HCT116 (cell line): Measurements from ENCODE around the gene SV2A. TPM values are rescaled to one million over a fixed set of nuclear protein-coding genes. Genes with fewer than 3 reads are reported as not detected.
A peak's percentile ranks its signal among the peaks of the same experiment; 100 is the strongest.

Experiments
- ATAC-seq: fragments of 200-7000 bp; cut with Tn5 transposase; 2 replicates; pipeline ENCODE4 v1.9.1; 2020; ENCODE audit warnings: mild to moderate bottlenecking, moderate library complexity
- BruUV-seq: library from RNA; stranded (reverse); fragments of 400-500 nt; replicated peaks from 2 replicates; lab custom pipeline; 2021; lab: Mats Ljungman, UMichigan
- CTCF ChIA-PET: fragments of 300-600 bp; sonication (Branson Sonifier 250); formaldehyde crosslinking; loops from one replicate; lab custom pipeline; 2021; ENCODE audit warnings: antibody characterized with exemption; lab: Charles Lee
- POLR2A ChIA-PET: fragments of 300-600, 350-600 bp; sonication (Branson Sonifier 250); formaldehyde crosslinking; loops from one replicate; lab custom pipeline; 2021; ENCODE audit warnings: antibody characterized with exemption; lab: Charles Lee
- RAD21 ChIA-PET, 2 experiments: fragments of 300-600 bp; sonication (Branson Sonifier 250); formaldehyde crosslinking; loops; one replicate each; lab custom pipeline; 2023; ENCODE audit warnings: low total read pairs in 2 of 2; ENCODE audit not compliant: uncharacterized antibody in 2 of 2, unreplicated experiment in 2 of 2, low non-redundant PET in 1 of 2; lab: Charles Lee
- DNase-seq: peaks from one replicate; pipeline ENCODE4 v3.0.0-alpha.2; 2010; ENCODE audit warnings: low read depth, low spot score
- H2AFZ ChIP-seq: fragments of 200-600 bp; shearing (Covaris generic), sonication (generic); 2 replicates; pipeline ENCODE4 v1.6.1; 2017; ENCODE audit warnings: low read depth, mixed run types, mixed read lengths, antibody characterized with exemption, low read length; ENCODE audit not compliant: poor library complexity, severe bottlenecking
- H3K27ac ChIP-seq: 2 replicates; pipeline ENCODE4 v1.5.1; 2012; ENCODE audit warnings: low read depth, low read length
- H3K27me3 ChIP-seq: fragments of 200-600 bp; sonication (generic); 2 replicates; pipeline ENCODE4 v1.6.1; 2016; ENCODE audit warnings: mixed run types, low read length, mixed read lengths; ENCODE audit not compliant: insufficient read depth
- H3K36me3 ChIP-seq, 2 experiments: fragments of 200-500 bp in 1 of 2; fragments of 200-600 bp in 1 of 2; sonication (Bioruptor generic) in 1 of 2; sonication (generic) in 1 of 2; 2 replicates each; pipeline versions ENCODE4 v1.5.1 to v1.6.1; 2014 to 2016; ENCODE audit warnings: low read length in 2 of 2, inconsistent platforms in 1 of 2, mixed read lengths in 1 of 2, mixed run types in 1 of 2; ENCODE audit not compliant: insufficient read depth in 2 of 2, control insufficient read depth in 1 of 2
- H3K4me1 ChIP-seq, 2 experiments: fragments of 200-600 bp in 1 of 2; sonication (generic) in 1 of 2; 2 replicates each; pipeline versions ENCODE4 v1.5.1 to v1.6.1; 2012 to 2017; ENCODE audit warnings: low read length in 2 of 2, inconsistent platforms in 1 of 2, mild to moderate bottlenecking in 1 of 2, mixed read lengths in 1 of 2, mixed run types in 1 of 2, moderate library complexity in 1 of 2; ENCODE audit not compliant: insufficient read depth in 2 of 2, control insufficient read depth in 1 of 2
- H3K4me2 ChIP-seq: fragments of 200-600 bp; sonication (generic); 2 replicates; pipeline ENCODE4 v1.6.1; 2017; ENCODE audit warnings: mixed run types, low read length, mixed read lengths
- H3K4me3 ChIP-seq, 2 experiments: fragments of 200-600 bp in 1 of 2; sonication (generic) in 1 of 2; replicated peaks in 1 of 2; 2 replicates each; pipeline ENCODE4 v1.5.1; 2011 to 2016; ENCODE audit warnings: low read length in 2 of 2, control low read depth in 1 of 2, low read depth in 1 of 2, mild to moderate bottlenecking in 1 of 2, mixed read lengths in 1 of 2, mixed run types in 1 of 2
- H3K79me2 ChIP-seq: fragments of 200-600 bp; sonication (generic); 2 replicates; pipeline ENCODE4 v1.6.1; 2017; ENCODE audit warnings: mild to moderate bottlenecking, mixed run types, low read length, moderate library complexity, mixed read lengths; ENCODE audit not compliant: insufficient read depth
- H3K9ac ChIP-seq: fragments of 200-600 bp; sonication (generic); 2 replicates; pipeline ENCODE4 v1.6.1; 2016; ENCODE audit warnings: low read length, mixed read lengths
- H3K9me2 ChIP-seq: fragments of 200-600 bp; sonication (generic), shearing (Covaris generic); 2 replicates; pipeline ENCODE4 v1.6.1; 2017; ENCODE audit warnings: mixed run types, mild to moderate bottlenecking, moderate library complexity; ENCODE audit not compliant: insufficient read depth
- H3K9me3 ChIP-seq, 2 experiments: fragments of 200-500 bp in 1 of 2; fragments of 200-600 bp in 1 of 2; sonication (Bioruptor generic) in 1 of 2; sonication (generic) in 1 of 2; 2 replicates each; pipeline ENCODE4 v1.6.1; 2014 to 2017; ENCODE audit warnings: low read length in 2 of 2, mixed read lengths in 2 of 2, inconsistent platforms in 1 of 2, low read depth in 1 of 2, mild to moderate bottlenecking in 1 of 2, mixed run types in 1 of 2, moderate library complexity in 1 of 2; ENCODE audit not compliant: control insufficient read depth in 1 of 2, insufficient read depth in 1 of 2
- H4K20me1 ChIP-seq: fragments of 200-600 bp; sonication (generic), shearing (Covaris generic); 2 replicates; pipeline ENCODE4 v1.6.1; 2017; ENCODE audit warnings: mixed run types, mild to moderate bottlenecking, moderate library complexity; ENCODE audit not compliant: insufficient read depth
- ATF3 ChIP-seq: IDR thresholded peaks from 2 replicates; pipeline ENCODE4 v1.6.1; 2012
- CBX3 ChIP-seq: IDR thresholded peaks from 2 replicates; pipeline ENCODE4 v1.6.1; 2012; ENCODE audit warnings: low read depth
- FOSL1 ChIP-seq: IDR thresholded peaks from 2 replicates; pipeline ENCODE4 v1.6.1; 2012; ENCODE audit warnings: low read depth
- JUND ChIP-seq: IDR thresholded peaks from 2 replicates; pipeline ENCODE4 v1.6.1; 2012
- MAX ChIP-seq: IDR thresholded peaks from 2 replicates; pipeline ENCODE4 v1.6.1; 2012
- POLR2AphosphoS5 ChIP-seq: IDR thresholded peaks from 2 replicates; pipeline ENCODE4 v1.6.1; 2011; ENCODE audit warnings: mild to moderate bottlenecking, low read depth, low read length, moderate library complexity
- RAD21 ChIP-seq: IDR thresholded peaks from 2 replicates; pipeline ENCODE4 v1.6.1; 2012; ENCODE audit warnings: low read depth, mild to moderate bottlenecking
- SIN3A ChIP-seq: IDR thresholded peaks from 2 replicates; pipeline ENCODE4 v1.6.1; 2012; ENCODE audit warnings: low read depth
- TCF7L2 ChIP-seq: IDR thresholded peaks from 2 replicates; pipeline ENCODE4 v1.7.0; 2011; ENCODE audit warnings: borderline replicate concordance, inconsistent platforms; ENCODE audit not compliant: insufficient read depth, insufficient read length; ENCODE audit errors: extremely low read depth
- YY1 ChIP-seq: IDR thresholded peaks from 2 replicates; pipeline ENCODE4 v1.6.1; 2011; ENCODE audit warnings: low read length, low read depth, moderate library complexity, mild to moderate bottlenecking; ENCODE audit not compliant: insufficient replicate concordance; ENCODE audit errors: extremely low read depth
- ZNF274 ChIP-seq: fragments of 200-500 bp; sonication (Bioruptor generic); IDR thresholded peaks from 2 replicates; pipeline ENCODE4 v1.6.1; 2014; ENCODE audit warnings: mild to moderate bottlenecking, low read depth, low read length, inconsistent platforms
- intact Hi-C: fragments of 100-400 bp; cut with micrococcal nuclease; formaldehyde crosslinking; loops from 2 replicates; pipeline ENCODE4 v1.10.0; 2022
- total RNA-seq: library from RNA; stranded (reverse); gene quantifications from one replicate; pipeline ENCODE4 v1.2.1, GENCODE V29; 2021; ENCODE audit not compliant: unreplicated experiment
- TF ChIP-seq, protein P1 (sequence below): IDR thresholded peaks from 2 replicates; pipeline ENCODE4 v1.6.1; 2012; ENCODE audit warnings: low read depth

SV2A gene
- total RNA-seq, 1 experiment from 2014 or later, result 0.15 TPM

- TF ChIP-seq, protein P1, sequence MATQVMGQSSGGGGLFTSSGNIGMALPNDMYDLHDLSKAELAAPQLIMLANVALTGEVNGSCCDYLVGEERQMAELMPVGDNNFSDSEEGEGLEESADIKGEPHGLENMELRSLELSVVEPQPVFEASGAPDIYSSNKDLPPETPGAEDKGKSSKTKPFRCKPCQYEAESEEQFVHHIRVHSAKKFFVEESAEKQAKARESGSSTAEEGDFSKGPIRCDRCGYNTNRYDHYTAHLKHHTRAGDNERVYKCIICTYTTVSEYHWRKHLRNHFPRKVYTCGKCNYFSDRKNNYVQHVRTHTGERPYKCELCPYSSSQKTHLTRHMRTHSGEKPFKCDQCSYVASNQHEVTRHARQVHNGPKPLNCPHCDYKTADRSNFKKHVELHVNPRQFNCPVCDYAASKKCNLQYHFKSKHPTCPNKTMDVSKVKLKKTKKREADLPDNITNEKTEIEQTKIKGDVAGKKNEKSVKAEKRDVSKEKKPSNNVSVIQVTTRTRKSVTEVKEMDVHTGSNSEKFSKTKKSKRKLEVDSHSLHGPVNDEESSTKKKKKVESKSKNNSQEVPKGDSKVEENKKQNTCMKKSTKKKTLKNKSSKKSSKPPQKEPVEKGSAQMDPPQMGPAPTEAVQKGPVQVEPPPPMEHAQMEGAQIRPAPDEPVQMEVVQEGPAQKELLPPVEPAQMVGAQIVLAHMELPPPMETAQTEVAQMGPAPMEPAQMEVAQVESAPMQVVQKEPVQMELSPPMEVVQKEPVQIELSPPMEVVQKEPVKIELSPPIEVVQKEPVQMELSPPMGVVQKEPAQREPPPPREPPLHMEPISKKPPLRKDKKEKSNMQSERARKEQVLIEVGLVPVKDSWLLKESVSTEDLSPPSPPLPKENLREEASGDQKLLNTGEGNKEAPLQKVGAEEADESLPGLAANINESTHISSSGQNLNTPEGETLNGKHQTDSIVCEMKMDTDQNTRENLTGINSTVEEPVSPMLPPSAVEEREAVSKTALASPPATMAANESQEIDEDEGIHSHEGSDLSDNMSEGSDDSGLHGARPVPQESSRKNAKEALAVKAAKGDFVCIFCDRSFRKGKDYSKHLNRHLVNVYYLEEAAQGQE, result no peak
- TF ChIP-seq ATF3, result no peak
- TF ChIP-seq POLR2AphosphoS5, result no peak
Observed at GRCh38 chr1:149888999-149889289, 28.7 kb downstream of the SV2A start (continued).

DNA sequence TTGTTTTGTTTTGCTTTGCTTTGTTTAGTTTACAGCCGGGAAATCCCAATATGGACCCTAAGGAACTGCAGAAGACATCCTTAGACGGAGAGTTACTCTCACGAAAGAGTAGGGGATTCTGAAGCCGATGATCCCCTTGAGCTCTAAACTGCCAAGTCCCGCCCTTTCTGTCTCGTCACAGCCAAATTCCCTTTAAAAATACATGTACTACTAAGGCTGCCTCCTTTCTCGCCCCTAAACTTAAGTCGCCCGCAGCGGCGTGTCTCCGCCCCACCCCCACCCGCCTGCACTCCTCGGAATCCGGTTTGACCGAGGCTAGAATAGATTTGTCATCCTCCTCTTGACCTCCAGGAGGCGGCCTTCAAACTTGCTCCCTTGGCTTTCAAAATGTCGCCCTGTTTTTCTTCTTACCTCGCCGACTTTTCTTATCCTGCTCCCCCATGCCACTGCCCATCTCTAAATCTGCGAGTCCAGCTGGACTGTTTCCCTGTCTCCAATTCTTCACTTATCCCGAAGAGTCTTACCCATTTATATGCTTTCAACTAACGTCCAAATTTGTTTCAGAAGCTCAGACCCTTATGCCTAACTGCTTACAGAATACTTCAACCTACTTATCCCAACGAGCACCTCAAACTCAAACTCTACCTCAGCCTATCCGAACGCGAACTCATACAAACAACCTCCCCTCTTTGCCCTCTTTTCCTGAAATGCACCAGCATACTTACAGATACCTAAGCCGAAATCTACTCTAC is 29.2 kb downstream of the SV2A start:
- Histone ChIP-seq H4K20me1 (no peaks in the 10 kb centered on the region), H3K4me3 (peak overlapping the region; percentile 44 to 63), H3K79me2 (no peaks in the 10 kb centered on the region), H3K9ac (peak overlapping the region; percentile 87), H2AFZ (no peak overlapping the region), H3K36me3 (no peaks in the 10 kb centered on the region), H3K9me3 (no peaks in the 10 kb centered on the region), H3K4me2 (peak overlapping the region; percentile 91), H3K9me2 (no peaks in the 10 kb centered on the region), H3K27ac (peak overlapping the region; percentile 100), H3K27me3 (no peaks in the 10 kb centered on the region), H3K4me1 (peaks cover 22 to 45% of the 10 kb centered on the region in 2 experiments)
- DNase-seq, result peak; percentile 88
- ChIA-PET POLR2A (interaction anchor here (0.5 to 5.5 kb wide), 21 partner anchors 11 to 473 kb away, joined by 3 to 46 read pairs (median 11); partner anchors contain the start of genes BOLA1, MTMR11, OTUD7B and VPS45), RAD21 (interaction anchor here (0.7 to 1.7 kb wide), 3 partner anchors 54 to 299 kb away, joined by 3 to 4 read pairs (median 4); no protein-coding TSS in a partner anchor), CTCF (interaction anchor here (0.6 to 3.3 kb wide), 7 partner anchors 11 to 299 kb away, joined by 3 to 17 read pairs (median 4); partner anchors contain the start of gene BOLA1)
- ATAC-seq, result peak; percentile 37
- intact Hi-C loops, result loop anchor here (1.0 kb wide), 3 partner anchors 39 to 299 kb away; partner anchors contain the start of gene SF3B4
- TSS peak; percentile 35 for BruUV-seq
- peak; percentile 83 for TF ChIP-seq POLR2AphosphoS5
- TF ChIP-seq YY1, result peak; percentile 83
- TF ChIP-seq, protein P1, result no peak
- TF ChIP-seq JUND, result 0 out of 2 replicates have a peak, but pooled peaks have one; percentile 12
- TF ChIP-seq FOSL1, result peak; percentile 39
- peak; percentile 51; the same call in 1 of the 2 replicates for TF ChIP-seq CBX3
- TF ChIP-seq TCF7L2, result no peak
- TF ChIP-seq SIN3A, result peak; percentile 74
- TF ChIP-seq ZNF274, result no peak
- TF ChIP-seq RAD21, result peak; percentile 76
- TF ChIP-seq ATF3, result no peak
- TF ChIP-seq MAX, result peak; percentile 77
